Colonic mucosa (tissue), 4 donors: ENCODE measurements around the gene THAP10. TPM values are rescaled to one million over a fixed set of nuclear protein-coding genes. Genes with fewer than 3 reads are reported as not detected.

Source experiments
- DNase-seq: peaks from one replicate; pipeline ENCODE4 v3.0.0-alpha.2; 2020
- H3K27ac ChIP-seq: fragments of 200-600 bp; one replicate; pipeline ENCODE4 v1.8.0; 2021
- H3K27me3 ChIP-seq: fragments of 200-600 bp; one replicate; pipeline ENCODE4 v1.8.0; 2021
- H3K36me3 ChIP-seq: fragments of 200-600 bp; one replicate; pipeline ENCODE4 v1.8.0; 2021
- H3K4me1 ChIP-seq: fragments of 200-600 bp; one replicate; pipeline ENCODE4 v1.8.0; 2021; ENCODE audit warnings: mild to moderate bottlenecking
- H3K4me3 ChIP-seq: fragments of 200-600 bp; one replicate; pipeline ENCODE4 v1.8.0; 2021
- H3K9ac ChIP-seq, 2 donors: one replicate each; pipeline ENCODE4 v1.7.0; 2013; ENCODE audit warnings: control low read depth in 2 of 2, low read depth in 2 of 2, low read length in 2 of 2
- H3K9me3 ChIP-seq: fragments of 200-600 bp; one replicate; pipeline ENCODE4 v1.8.0; 2021
- intact Hi-C: fragments of 100-400 bp; cut with DNase I; formaldehyde crosslinking; loops from one replicate; pipeline ENCODE4 v1.14.1; 2022
- total RNA-seq, 2 donors: library from RNA; stranded (reverse); fragmentation: NEBNext Ultra II Directional in 1 of 2; extraction: Animal tissue kit (Norgen Biotek cat#: 25700) in 1 of 2; gene quantifications; one replicate each; pipeline ENCODE4 v1.2.1, GENCODE V29; 2021
- TF ChIP-seq, protein P1 (sequence below): fragments of 200-600 bp; IDR thresholded peaks from one replicate; pipeline ENCODE4 v1.8.0; 2022; ENCODE audit warnings: antibody characterized with exemption, mild to moderate bottlenecking
- donor health status: healthy.
- donor health status: DM: no; HTN: no; CAD: no.
- donor health status: DM: no; HTN: no; CAD: no.

Gene THAP10
- total RNA-seq, 2 donors from 2014 or later = 2.3 to 5.0 TPM

DNA sequence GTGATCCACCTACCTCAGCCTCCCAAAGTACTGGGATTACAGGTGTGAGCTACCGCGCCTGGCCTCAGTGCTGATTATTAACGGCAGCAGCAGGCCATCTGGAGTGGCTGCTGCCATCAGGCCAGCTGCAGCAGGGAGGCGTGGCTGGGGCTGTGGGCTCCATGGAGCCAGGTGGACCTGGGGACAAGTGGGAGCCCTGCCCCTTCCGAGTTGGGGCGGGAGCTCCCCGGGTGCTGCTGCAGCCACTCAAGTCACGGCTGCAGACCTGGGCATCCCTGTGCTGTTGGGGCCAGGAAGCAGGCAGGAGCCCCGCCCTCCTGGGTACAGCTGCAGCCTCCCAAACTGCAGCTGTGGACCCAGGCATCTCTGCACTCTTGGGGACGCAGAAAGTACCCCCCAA lies 24.3 kb upstream of the THAP10 start:
- H3K27me3 ChIP-seq = no peaks in the 10 kb centered on the region
- H3K36me3 ChIP-seq = no peaks in the 10 kb centered on the region
- no peak overlapping the region for H3K4me3 ChIP-seq
- H3K9me3 ChIP-seq = no peaks in the 10 kb centered on the region
- TF ChIP-seq, protein P1, sequence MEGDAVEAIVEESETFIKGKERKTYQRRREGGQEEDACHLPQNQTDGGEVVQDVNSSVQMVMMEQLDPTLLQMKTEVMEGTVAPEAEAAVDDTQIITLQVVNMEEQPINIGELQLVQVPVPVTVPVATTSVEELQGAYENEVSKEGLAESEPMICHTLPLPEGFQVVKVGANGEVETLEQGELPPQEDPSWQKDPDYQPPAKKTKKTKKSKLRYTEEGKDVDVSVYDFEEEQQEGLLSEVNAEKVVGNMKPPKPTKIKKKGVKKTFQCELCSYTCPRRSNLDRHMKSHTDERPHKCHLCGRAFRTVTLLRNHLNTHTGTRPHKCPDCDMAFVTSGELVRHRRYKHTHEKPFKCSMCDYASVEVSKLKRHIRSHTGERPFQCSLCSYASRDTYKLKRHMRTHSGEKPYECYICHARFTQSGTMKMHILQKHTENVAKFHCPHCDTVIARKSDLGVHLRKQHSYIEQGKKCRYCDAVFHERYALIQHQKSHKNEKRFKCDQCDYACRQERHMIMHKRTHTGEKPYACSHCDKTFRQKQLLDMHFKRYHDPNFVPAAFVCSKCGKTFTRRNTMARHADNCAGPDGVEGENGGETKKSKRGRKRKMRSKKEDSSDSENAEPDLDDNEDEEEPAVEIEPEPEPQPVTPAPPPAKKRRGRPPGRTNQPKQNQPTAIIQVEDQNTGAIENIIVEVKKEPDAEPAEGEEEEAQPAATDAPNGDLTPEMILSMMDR = no peak
- no peak for DNase-seq
- no peak overlapping the region for H3K9ac ChIP-seq
- no peaks in the 10 kb centered on the region for H3K4me1 ChIP-seq
- intact Hi-C loops = no loop called here
- no peak overlapping the region for H3K27ac ChIP-seq

DNA sequence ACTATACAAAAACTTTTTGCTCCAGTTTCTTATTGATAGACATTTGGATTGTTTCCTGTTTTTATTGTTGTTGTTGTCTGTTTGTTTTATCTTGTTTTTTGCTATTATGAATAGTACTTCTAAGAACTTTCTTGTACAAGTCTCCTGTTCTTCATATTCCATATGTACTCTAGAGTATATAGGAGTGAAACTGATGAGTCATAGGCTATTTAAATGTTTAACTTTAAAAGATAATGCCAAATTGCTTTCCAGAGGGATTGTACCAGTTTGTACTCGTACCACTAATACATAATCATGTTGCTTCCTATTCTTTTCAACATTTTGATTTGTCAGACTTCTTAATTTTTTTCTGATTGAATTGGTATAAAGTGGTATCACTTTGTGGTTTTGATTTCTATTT lies 20.0 kb upstream of the THAP10 start:
- no peak for DNase-seq
- no peak overlapping the region for H3K27ac ChIP-seq
- intact Hi-C loops = no loop called here
- H3K9me3 ChIP-seq = peaks cover 7% of the 10 kb centered on the region
- TF ChIP-seq, protein P1 = no peak
- no peaks in the 10 kb centered on the region for H3K4me1 ChIP-seq
- no peak overlapping the region for H3K9ac ChIP-seq
- H3K36me3 ChIP-seq = no peaks in the 10 kb centered on the region
- H3K27me3 ChIP-seq = no peaks in the 10 kb centered on the region
- no peak overlapping the region for H3K4me3 ChIP-seq

DNA sequence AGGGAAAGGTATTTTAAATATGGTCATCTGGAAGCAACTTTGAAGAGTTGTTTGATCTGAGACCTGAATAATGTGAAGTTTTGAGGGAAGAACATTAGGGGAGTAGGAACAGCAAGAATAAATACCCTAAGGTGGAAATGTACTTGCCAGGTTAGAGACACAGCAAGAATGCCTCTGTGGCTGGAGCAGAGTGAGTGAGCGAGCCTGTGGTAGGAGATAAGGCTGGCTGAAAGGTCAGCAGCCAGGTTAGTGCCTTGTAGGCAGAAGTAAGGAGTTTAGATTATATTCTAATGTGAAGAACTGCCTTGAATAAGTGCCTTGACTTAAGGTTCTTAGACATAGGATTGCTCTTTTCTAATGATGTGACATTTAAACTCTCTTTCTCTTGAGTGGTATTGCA lies 18.7 kb upstream of the THAP10 start:
- Histone ChIP-seq H3K27ac (no peak overlapping the region), H3K36me3 (no peaks in the 10 kb centered on the region), H3K9me3 (peaks cover 7% of the 10 kb centered on the region), H3K4me1 (no peaks in the 10 kb centered on the region), H3K9ac (no peak overlapping the region), H3K27me3 (no peaks in the 10 kb centered on the region), H3K4me3 (no peak overlapping the region)
- TF ChIP-seq, protein P1 = no peak
- DNase-seq = no peak
- intact Hi-C loops = no loop called here

DNA sequence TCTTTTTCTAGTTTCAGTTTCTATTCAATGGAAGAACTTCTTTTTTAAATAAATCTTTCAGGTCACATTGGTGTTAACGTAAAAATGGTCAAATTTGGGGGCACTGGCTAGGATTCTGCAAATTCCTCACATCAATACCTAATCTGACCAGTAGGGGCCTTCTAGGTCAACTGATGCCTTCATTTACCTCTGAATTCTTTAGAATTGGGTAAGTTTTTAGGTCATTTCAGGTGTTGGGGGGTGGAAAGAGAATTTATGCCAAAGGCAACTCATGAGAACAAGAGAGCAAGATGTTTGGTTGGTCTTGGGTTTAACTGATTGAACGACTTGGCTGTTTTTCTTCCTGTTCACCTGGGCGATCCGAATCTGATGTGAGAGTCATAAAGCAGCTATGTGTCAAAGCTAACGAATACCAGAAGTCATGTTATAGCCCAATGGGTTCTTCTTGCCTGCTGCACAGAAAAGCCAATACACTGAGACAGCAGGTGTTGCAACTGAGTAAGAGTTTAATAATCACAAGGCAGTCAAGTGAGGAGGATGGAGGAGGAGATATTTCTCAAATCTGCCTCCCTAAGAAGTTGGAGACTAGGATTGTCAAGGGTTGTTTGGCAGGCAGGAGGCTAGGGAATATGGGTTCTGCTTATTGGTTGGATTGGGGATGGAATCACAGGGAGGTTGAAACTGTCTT lies 15.7 kb upstream of the THAP10 start:
- Histone ChIP-seq H3K4me3 (no peak overlapping the region), H3K9me3 (peaks cover 7% of the 10 kb centered on the region), H3K36me3 (no peaks in the 10 kb centered on the region), H3K9ac (no peak overlapping the region), H3K27me3 (no peaks in the 10 kb centered on the region), H3K27ac (no peak overlapping the region), H3K4me1 (no peaks in the 10 kb centered on the region)
- TF ChIP-seq, protein P1 = no peak
- no peak for DNase-seq
- intact Hi-C loops = no loop called here

DNA sequence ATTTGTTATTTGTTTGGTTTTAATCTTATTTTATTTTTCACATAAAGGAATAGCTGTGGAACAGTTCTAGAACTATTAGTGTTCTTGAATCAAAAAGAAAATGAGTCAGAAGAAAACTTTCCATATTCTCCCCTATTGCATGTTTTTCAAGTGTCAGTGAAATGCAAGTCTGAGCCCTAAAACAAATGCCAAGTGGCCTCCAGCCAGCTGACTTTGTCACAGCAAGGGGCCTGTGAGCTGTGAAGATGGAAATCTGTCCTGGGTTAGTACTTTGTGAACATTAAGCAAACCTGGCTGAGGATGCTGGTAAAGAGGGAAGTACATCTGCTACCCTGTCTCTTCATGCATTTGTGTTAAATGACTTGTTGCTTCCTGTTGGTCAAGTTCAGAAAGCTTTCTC lies 14.6 kb upstream of the THAP10 start:
- no peak overlapping the region for H3K4me3 ChIP-seq
- no peak overlapping the region for H3K9ac ChIP-seq
- no peak overlapping the region for H3K27ac ChIP-seq
- no peaks in the 10 kb centered on the region for H3K4me1 ChIP-seq
- TF ChIP-seq, protein P1 = no peak
- H3K9me3 ChIP-seq = peaks cover 7% of the 10 kb centered on the region
- H3K27me3 ChIP-seq = no peaks in the 10 kb centered on the region
- DNase-seq = no peak
- no peaks in the 10 kb centered on the region for H3K36me3 ChIP-seq
- intact Hi-C loops = no loop called here
